Measurements from ENCODE around the gene GDAP1L1.
A peak's percentile ranks its signal among the peaks of the same experiment; 100 is the strongest.

GDAP1L1 gene

GRCh38 chr20:44215125-44215524 lies 32.0 kb upstream of the GDAP1L1 start:
- Histone ChIP-seq H3K36me3 (peaks cover 4% of the 10 kb centered on the region), H3K27me3 (ENCODE audit: insufficient read depth, low read depth, severe bottlenecking) (no peaks in the 10 kb centered on the region), H3K4me3 (ENCODE audit: low read depth, low read length) (no peak overlapping the region), H3K27ac (no peak overlapping the region), H3K9me3 (ENCODE audit: severe bottlenecking) (no peaks in the 10 kb centered on the region)
- DNase-seq: peak; percentile 76
- TF ChIP-seq CTCF (IDR thresholded peaks at IDR 0.05; ENCODE audit: low read depth, low read length): peak; percentile 87

- no peaks in the 10 kb centered on the region for H3K27me3 ChIP-seq (ENCODE audit: insufficient read depth, low read depth, severe bottlenecking)
- peak; percentile 96 for TF ChIP-seq CTCF (IDR thresholded peaks at IDR 0.05; ENCODE audit: low read depth, low read length)
- H3K9me3 ChIP-seq (ENCODE audit: severe bottlenecking): no peaks in the 10 kb centered on the region
- no peak overlapping the region for H3K4me3 ChIP-seq (ENCODE audit: low read depth, low read length)
- DNase-seq: peak; percentile 83
- no peaks in the 10 kb centered on the region for H3K36me3 ChIP-seq
- H3K27ac ChIP-seq: no peak overlapping the region
Observed at GRCh38 chr20:44217342-44218092, 29.6 kb upstream of the GDAP1L1 start.

GRCh38 chr20:44218446-44218845 lies 28.7 kb upstream of the GDAP1L1 start:
- Histone ChIP-seq H3K27me3 (ENCODE audit: insufficient read depth, low read depth, severe bottlenecking) (no peaks in the 10 kb centered on the region), H3K36me3 (no peaks in the 10 kb centered on the region), H3K9me3 (ENCODE audit: severe bottlenecking) (no peaks in the 10 kb centered on the region), H3K27ac (no peak overlapping the region), H3K4me3 (ENCODE audit: low read depth, low read length) (no peak overlapping the region)
- no peak for DNase-seq
- TF ChIP-seq CTCF (IDR thresholded peaks at IDR 0.05; ENCODE audit: low read depth, low read length): no peak

GRCh38 chr20:44219170-44219730 lies 27.9 kb upstream of the GDAP1L1 start:
- H3K27ac ChIP-seq: no peak overlapping the region
- DNase-seq: no peak
- H3K9me3 ChIP-seq (ENCODE audit: severe bottlenecking): no peaks in the 10 kb centered on the region
- no peak overlapping the region for H3K4me3 ChIP-seq (ENCODE audit: low read depth, low read length)
- no peaks in the 10 kb centered on the region for H3K27me3 ChIP-seq (ENCODE audit: insufficient read depth, low read depth, severe bottlenecking)
- no peaks in the 10 kb centered on the region for H3K36me3 ChIP-seq
- no peak for TF ChIP-seq CTCF (IDR thresholded peaks at IDR 0.05; ENCODE audit: low read depth, low read length)

GRCh38 chr20:44219791-44220190 lies 27.3 kb upstream of the GDAP1L1 start:
- TF ChIP-seq CTCF (IDR thresholded peaks at IDR 0.05; ENCODE audit: low read depth, low read length): no peak
- no peaks in the 10 kb centered on the region for H3K9me3 ChIP-seq (ENCODE audit: severe bottlenecking)
- no peaks in the 10 kb centered on the region for H3K27me3 ChIP-seq (ENCODE audit: insufficient read depth, low read depth, severe bottlenecking)
- no peaks in the 10 kb centered on the region for H3K36me3 ChIP-seq
- no peak for DNase-seq
- no peak overlapping the region for H3K27ac ChIP-seq
- no peak overlapping the region for H3K4me3 ChIP-seq (ENCODE audit: low read depth, low read length)

Data from WERI-Rb-1 (cell line).